GM23338 (cell line): ENCODE data around the gene ABHD6. TPM values are rescaled to one million over a fixed set of nuclear protein-coding genes. Genes with fewer than 3 reads are reported as not detected.
A peak's percentile ranks its signal among the peaks of the same experiment; 100 is the strongest.

Source experiments
- ATAC-seq: fragments of 200-7000 bp; cut with Tn5 transposase; 3 replicates; pipeline ENCODE4 v1.9.1; 2020
- DNase-seq: peaks from one replicate; pipeline ENCODE4 v3.0.0-alpha.2; 2015; ENCODE audit warnings: low spot score
- H2AFZ ChIP-seq: fragments of 200-600 bp; sonication (generic); 2 replicates; pipeline ENCODE4 v1.8.0; 2016; ENCODE audit warnings: antibody characterized with exemption, mild to moderate bottlenecking, moderate library complexity
- H3F3A ChIP-seq: fragments of 200-600 bp; sonication (generic); replicated peaks from 2 replicates; pipeline ENCODE4 v1.8.0; 2017; ENCODE audit warnings: antibody characterized with exemption, mixed run types, low read depth
- H3K27ac ChIP-seq: fragments of 200-600 bp; sonication (generic); 2 replicates; pipeline ENCODE4 v1.6.1; 2016; ENCODE audit warnings: low read depth
- H3K27me3 ChIP-seq: fragments of 200-600 bp; sonication (generic); 2 replicates; pipeline ENCODE4 v1.8.0; 2016; ENCODE audit warnings: mild to moderate bottlenecking, mixed run types, moderate library complexity; ENCODE audit not compliant: insufficient read depth
- H3K36me3 ChIP-seq: fragments of 200-600 bp; sonication (generic); 2 replicates; pipeline ENCODE4 v1.8.0; 2016; ENCODE audit warnings: mild to moderate bottlenecking; ENCODE audit not compliant: insufficient read depth
- H3K4me1 ChIP-seq: fragments of 200-600 bp; sonication (generic); 2 replicates; pipeline ENCODE4 v1.8.0; 2016; ENCODE audit warnings: mild to moderate bottlenecking, moderate library complexity; ENCODE audit not compliant: insufficient read depth
- H3K4me2 ChIP-seq: fragments of 200-600 bp; sonication (generic); 2 replicates; pipeline ENCODE4 v1.7.1; 2017; ENCODE audit warnings: mixed run types
- H3K4me3 ChIP-seq: fragments of 200-600 bp; sonication (generic); 2 replicates; pipeline ENCODE4 v1.6.1; 2016; ENCODE audit warnings: mixed run types
- H3K79me2 ChIP-seq: fragments of 200-600 bp; sonication (generic); replicated peaks from 2 replicates; pipeline ENCODE4 v1.8.0; 2017; ENCODE audit warnings: mild to moderate bottlenecking; ENCODE audit not compliant: insufficient read depth
- H3K9me2 ChIP-seq: fragments of 200-600 bp; sonication (generic); 2 replicates; pipeline ENCODE4 v1.8.0; 2017; ENCODE audit not compliant: insufficient read depth
- H4K20me1 ChIP-seq: fragments of 200-600 bp; sonication (generic); replicated peaks from 2 replicates; pipeline ENCODE4 v1.8.0; 2017; ENCODE audit warnings: mild to moderate bottlenecking; ENCODE audit not compliant: insufficient read depth
- H3K27ac Mint-ChIP-seq: 2 replicates; pipeline ENCODE4 v1.8.0; 2020; ENCODE audit warnings: inconsistent platforms, mild to moderate bottlenecking, moderate library complexity, mixed read lengths
- H3K27me3 Mint-ChIP-seq: 3 replicates; pipeline ENCODE4 v1.8.0; 2022; ENCODE audit warnings: low read depth, mild to moderate bottlenecking, moderate library complexity, mixed read lengths, inconsistent platforms; ENCODE audit not compliant: insufficient read depth, poor library complexity
- H3K36me3 Mint-ChIP-seq: 3 replicates; pipeline ENCODE4 v1.8.0; 2021; ENCODE audit warnings: low read depth, mild to moderate bottlenecking, inconsistent platforms, moderate library complexity, mixed read lengths
- H3K4me1 Mint-ChIP-seq: 3 replicates; pipeline ENCODE4 v1.8.0; 2020; ENCODE audit warnings: mild to moderate bottlenecking, inconsistent platforms, mixed read lengths
- H3K4me3 Mint-ChIP-seq: 3 replicates; pipeline ENCODE4 v1.8.0; 2021; ENCODE audit warnings: moderate library complexity, mild to moderate bottlenecking, inconsistent platforms, mixed read lengths
- H3K9me3 Mint-ChIP-seq: 3 replicates; pipeline ENCODE4 v1.8.0; 2020; ENCODE audit warnings: moderate library complexity, mild to moderate bottlenecking, inconsistent platforms, mixed read lengths
- CREB1 ChIP-seq: fragments of 250-450 bp; sonication (Bioruptor Pico); IDR thresholded peaks from 2 replicates; pipeline ENCODE4 v1.5.0; 2020; ENCODE audit warnings: low read depth, mild to moderate bottlenecking, moderate library complexity
- EZH2 ChIP-seq: fragments of 200-600 bp; sonication (generic); IDR thresholded peaks from one replicate; pipeline ENCODE4 v1.8.0; 2017; ENCODE audit warnings: antibody characterized with exemption, mild to moderate bottlenecking, low read depth; ENCODE audit not compliant: unreplicated experiment
- EZH2phosphoT487 ChIP-seq: fragments of 200-600 bp; sonication (generic); IDR thresholded peaks from one replicate; pipeline ENCODE4 v1.8.1; 2018; ENCODE audit warnings: antibody characterized with exemption; ENCODE audit not compliant: unreplicated experiment
- JUNB ChIP-seq: IDR thresholded peaks from one replicate; pipeline ENCODE4 v1.6.1; 2016; ENCODE audit warnings: antibody characterized with exemption; ENCODE audit not compliant: unreplicated experiment
- NANOG ChIP-seq: IDR thresholded peaks from 2 replicates; pipeline ENCODE4 v1.6.1; 2016; ENCODE audit warnings: antibody characterized with exemption, borderline replicate concordance
- POLR2AphosphoS5 ChIP-seq: IDR thresholded peaks from 2 replicates; pipeline ENCODE4 v1.6.1; 2016; ENCODE audit warnings: antibody characterized with exemption, low read depth
- REST ChIP-seq: IDR thresholded peaks from one replicate; pipeline ENCODE4 v1.6.1; 2018; ENCODE audit warnings: antibody characterized with exemption; ENCODE audit not compliant: unreplicated experiment
- STAT1 ChIP-seq: IDR thresholded peaks from one replicate; pipeline ENCODE4 v1.6.1; 2016; ENCODE audit warnings: antibody characterized with exemption; ENCODE audit not compliant: unreplicated experiment
- ZNF114 ChIP-seq: fragments of 250-450 bp; sonication (Bioruptor Pico); IDR thresholded peaks from 2 replicates; pipeline ENCODE4 v1.5.0; 2020; ENCODE audit warnings: mild to moderate bottlenecking, moderate library complexity
- ZNF331 ChIP-seq: fragments of 250-450 bp; sonication (Bioruptor Pico); IDR thresholded peaks from 2 replicates; pipeline ENCODE4 v1.5.0; 2020; ENCODE audit warnings: low read depth, mild to moderate bottlenecking, moderate library complexity
- ZNF462 ChIP-seq: fragments of 250-450 bp; sonication (Bioruptor Pico); IDR thresholded peaks from 2 replicates; pipeline ENCODE4 v1.5.0; 2020; ENCODE audit warnings: mild to moderate bottlenecking, moderate library complexity
- polyA plus RNA-seq: library from polyadenylated mRNA; unstranded; fragments of >200 nt; fragmentation: Nextera tagmentation; extraction: Ambion mirVana; gene quantifications from 2 replicates; pipeline ENCODE4 v1.2.1, GENCODE V29; 2016
- total RNA-seq: library from RNA; depleted of rRNA; stranded (reverse); fragments of >200 nt; shearing (Covaris generic); gene quantifications from 2 replicates; pipeline ENCODE4 v1.2.3, GENCODE V29; 2014
- TF ChIP-seq, protein P1 (sequence below): IDR thresholded peaks from 2 replicates; pipeline ENCODE4 v1.6.1; 2016; ENCODE audit warnings: antibody characterized with exemption
- TF ChIP-seq, protein P2 (sequence below), 2 experiments: fragments of 200-600 bp in 1 of 2; sonication (generic) in 1 of 2; conservative IDR thresholded peaks; 2 replicates each; pipeline versions ENCODE4 v1.5.1 to v1.6.1; 2016 to 2017; ENCODE audit warnings: antibody characterized with exemption in 2 of 2, low read depth in 2 of 2, mild to moderate bottlenecking in 2 of 2, moderate library complexity in 1 of 2

ABHD6 gene
- total and polyA plus RNA-seq, 2 experiments from 2014 or later = 3.7 to 5.5 TPM

DNA sequence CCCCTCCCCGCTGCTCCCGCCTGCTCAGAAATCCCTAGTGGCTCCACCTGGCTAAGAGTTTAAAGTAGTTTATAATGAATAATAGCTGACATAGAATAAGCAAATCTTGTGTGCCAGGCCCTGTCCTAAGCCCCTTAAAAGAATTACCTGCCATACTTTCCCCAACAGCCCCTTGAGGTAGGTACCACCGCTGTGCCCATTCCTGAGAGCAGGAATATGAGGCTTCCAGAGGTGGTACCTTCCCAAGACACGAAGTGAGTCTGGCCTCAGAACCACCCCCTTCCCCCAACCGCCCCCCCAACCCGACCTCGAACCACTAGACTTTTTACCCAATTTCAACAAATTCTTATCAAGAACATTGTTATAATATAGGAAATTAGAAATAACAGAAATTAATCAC, 1.2 kb downstream of the ABHD6 start:
- DNase-seq (no peak), ATAC-seq (no peak)
- H3K27ac ChIP-seq = no peak overlapping the region
- H3K4me1 ChIP-seq = peaks cover 4% of the 10 kb centered on the region; the same call in 1 of the 2 replicates
- H3K27me3 ChIP-seq = peaks cover 51% of the 10 kb centered on the region
- peaks cover 3% of the 10 kb centered on the region; the same call in 1 of the 2 replicates for H3F3A ChIP-seq
- Mint-ChIP-seq H3K36me3 (no peaks in the 10 kb centered on the region), H3K9me3 (no peaks in the 10 kb centered on the region), H3K4me1 (peaks cover 7% of the 10 kb centered on the region), H3K27ac (no peak overlapping the region), H3K4me3 (peak overlapping the region; percentile 91), H3K27me3 (peaks cover 34% of the 10 kb centered on the region)
- H2AFZ ChIP-seq = no peak overlapping the region; the same call in 1 of the 2 replicates
- no peaks in the 10 kb centered on the region for H3K9me2 ChIP-seq
- no peaks in the 10 kb centered on the region for H3K79me2 ChIP-seq
- peaks cover 3% of the 10 kb centered on the region; the same call in 1 of the 2 replicates for H4K20me1 ChIP-seq
- peak overlapping the region; percentile 100 for H3K4me2 ChIP-seq
- H3K4me3 ChIP-seq = peak overlapping the region; percentile 95
- H3K36me3 ChIP-seq = no peaks in the 10 kb centered on the region
- TF ChIP-seq, protein P1, sequence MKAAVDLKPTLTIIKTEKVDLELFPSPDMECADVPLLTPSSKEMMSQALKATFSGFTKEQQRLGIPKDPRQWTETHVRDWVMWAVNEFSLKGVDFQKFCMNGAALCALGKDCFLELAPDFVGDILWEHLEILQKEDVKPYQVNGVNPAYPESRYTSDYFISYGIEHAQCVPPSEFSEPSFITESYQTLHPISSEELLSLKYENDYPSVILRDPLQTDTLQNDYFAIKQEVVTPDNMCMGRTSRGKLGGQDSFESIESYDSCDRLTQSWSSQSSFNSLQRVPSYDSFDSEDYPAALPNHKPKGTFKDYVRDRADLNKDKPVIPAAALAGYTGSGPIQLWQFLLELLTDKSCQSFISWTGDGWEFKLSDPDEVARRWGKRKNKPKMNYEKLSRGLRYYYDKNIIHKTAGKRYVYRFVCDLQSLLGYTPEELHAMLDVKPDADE = no peak
- TF ChIP-seq REST = no peak
- no peak for TF ChIP-seq ZNF114 (CRISPR knock-in tag)
- no peak for TF ChIP-seq NANOG
- no peak for TF ChIP-seq EZH2phosphoT487
- no peak for TF ChIP-seq CREB1 (CRISPR knock-in tag)
- TF ChIP-seq ZNF462 = no peak
- TF ChIP-seq, protein P2, sequence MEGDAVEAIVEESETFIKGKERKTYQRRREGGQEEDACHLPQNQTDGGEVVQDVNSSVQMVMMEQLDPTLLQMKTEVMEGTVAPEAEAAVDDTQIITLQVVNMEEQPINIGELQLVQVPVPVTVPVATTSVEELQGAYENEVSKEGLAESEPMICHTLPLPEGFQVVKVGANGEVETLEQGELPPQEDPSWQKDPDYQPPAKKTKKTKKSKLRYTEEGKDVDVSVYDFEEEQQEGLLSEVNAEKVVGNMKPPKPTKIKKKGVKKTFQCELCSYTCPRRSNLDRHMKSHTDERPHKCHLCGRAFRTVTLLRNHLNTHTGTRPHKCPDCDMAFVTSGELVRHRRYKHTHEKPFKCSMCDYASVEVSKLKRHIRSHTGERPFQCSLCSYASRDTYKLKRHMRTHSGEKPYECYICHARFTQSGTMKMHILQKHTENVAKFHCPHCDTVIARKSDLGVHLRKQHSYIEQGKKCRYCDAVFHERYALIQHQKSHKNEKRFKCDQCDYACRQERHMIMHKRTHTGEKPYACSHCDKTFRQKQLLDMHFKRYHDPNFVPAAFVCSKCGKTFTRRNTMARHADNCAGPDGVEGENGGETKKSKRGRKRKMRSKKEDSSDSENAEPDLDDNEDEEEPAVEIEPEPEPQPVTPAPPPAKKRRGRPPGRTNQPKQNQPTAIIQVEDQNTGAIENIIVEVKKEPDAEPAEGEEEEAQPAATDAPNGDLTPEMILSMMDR (conservative IDR thresholded peaks at IDR 0.05; ENCODE audit: low read depth in 2 of 2) = no peak
- TF ChIP-seq STAT1 = no peak
- no peak for TF ChIP-seq POLR2AphosphoS5
- TF ChIP-seq EZH2 = no peak
- TF ChIP-seq JUNB = no peak
- no peak for TF ChIP-seq ZNF331 (CRISPR knock-in tag)
